CD4-positive, alpha-beta T cell treated with Interleukin-15 for 1 hour (primary cell): Measurements from ENCODE around the gene CNPY1.
A peak's percentile ranks its signal among the peaks of the same experiment; 100 is the strongest.

ENCODE experiments used
- DNase-seq: peaks from one replicate; pipeline ENCODE4 v3.0.0-alpha.2; 2020

CNPY1 gene

DNA sequence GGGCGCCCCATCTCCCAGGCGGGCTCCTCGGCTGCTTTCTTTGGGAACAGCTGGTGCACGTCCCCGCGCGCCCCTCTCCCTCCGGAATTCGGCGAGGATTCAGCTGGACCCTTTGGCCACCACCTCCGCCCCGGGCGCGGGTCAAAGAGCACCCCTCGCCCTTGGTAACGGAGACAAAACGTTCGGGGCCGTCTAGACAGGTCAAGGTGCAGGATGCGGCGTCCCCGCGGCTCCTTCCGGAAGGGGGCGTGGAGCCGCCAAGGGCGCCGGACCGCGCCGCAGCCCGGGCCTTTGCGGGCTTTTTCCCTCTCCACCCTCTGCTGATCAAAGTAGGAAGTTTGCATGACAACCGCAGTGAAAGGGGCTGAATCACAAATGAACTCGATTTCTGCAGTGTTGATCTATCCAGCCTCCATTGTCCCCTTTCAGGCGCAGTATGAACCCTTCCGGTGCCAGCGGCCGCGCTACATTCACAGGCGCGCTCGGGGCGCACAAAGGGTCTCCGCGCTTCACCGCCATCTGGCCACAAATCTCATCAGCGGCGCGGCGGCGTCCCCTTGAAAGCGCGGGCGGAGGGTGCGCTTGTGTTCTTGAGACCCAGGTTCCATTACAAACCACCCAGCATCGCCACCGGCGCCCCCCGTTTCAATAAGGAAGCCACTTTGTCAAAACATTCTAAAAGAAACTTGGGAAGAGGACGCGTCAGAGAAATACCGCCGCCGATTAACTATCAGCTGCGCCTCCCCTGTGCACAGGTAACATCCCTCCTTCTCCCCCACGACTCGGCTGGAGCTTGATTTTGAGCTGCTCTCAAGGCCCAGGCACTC is 36.4 kb downstream of the CNPY1 start:
- DNase-seq = no peak

DNA sequence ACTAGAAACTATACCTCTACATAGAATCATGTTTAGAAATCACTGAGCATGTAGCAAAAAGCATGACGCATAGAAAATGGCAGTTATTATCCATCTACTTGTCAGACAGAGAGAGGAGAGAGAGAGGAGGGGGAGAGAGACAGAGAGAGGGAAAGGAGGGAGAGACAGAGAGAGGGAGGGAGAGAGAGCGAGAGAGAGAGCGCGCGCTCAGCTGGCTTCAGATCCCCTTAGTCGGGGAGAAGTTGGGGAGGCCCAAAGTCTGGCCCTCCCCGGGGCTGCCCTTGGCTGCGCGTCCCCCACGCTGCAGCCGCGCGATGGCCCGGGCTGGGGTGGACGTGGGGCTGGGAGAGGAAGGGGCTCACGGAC is 37.0 kb downstream of the CNPY1 start:
- no peak for DNase-seq

DNA sequence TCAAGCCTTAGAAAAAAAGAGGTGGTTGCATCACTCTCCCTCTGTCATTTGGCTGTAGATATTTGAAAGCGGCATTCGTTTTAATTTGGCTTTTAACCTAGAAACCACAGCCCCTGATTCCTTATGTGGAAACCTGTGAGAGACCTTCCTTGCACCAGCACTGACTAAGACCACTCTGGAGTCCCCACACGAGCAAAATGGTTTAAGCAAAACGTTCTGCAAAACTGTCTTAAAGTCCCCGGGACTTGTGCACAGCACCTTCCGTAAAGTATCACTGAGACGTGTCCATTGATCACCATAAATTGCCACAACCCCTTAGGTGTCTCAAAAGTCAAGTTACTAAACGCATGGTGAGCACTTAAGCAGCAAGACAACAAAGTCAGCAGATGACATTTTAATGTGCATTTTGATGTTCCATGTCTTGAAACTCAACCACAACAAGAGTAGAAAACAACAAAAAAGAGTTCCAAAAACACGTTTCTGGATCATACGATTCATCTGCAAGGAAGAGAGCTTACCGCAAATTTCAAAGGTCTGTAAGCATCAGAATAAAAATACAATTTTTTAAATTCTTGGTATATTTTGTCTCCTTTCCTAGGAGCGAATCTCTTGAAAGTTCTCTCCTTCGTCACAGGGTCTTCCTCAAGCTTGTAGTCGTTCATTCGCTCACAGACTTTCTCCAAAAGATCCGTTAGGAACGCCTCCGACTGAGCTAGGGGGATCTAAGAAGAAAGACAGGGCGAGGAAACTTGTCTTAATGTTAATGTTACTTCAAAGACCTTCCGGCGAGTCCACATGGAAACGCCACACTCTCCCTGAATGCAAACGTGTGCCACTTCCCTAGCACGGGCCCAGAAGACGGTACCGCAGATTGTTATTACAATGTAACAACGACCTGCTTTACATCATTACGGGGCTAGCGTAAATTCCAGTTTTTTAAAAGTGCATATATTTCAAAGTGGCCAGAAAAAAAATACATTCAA is 37.7 kb downstream of the CNPY1 start:
- DNase-seq = no peak

DNA sequence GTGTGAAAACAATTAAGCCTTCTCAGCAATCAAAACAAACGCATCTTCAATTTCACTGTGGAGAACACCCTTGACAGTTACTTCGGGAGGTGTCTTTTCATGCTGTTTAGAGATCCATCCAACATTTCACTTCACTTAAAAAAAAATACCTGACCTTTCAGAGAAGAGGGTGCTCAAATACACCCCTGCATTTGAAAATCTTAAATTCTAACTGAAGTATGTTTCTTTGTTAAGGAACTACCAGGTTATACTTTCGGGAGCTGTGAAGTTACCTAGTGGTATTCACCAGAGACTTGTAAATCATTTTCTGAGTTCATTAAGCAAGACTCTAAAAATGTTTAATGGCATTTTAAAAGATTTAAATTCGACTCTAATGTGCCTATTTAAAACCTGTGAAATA is 38.8 kb downstream of the CNPY1 start:
- no peak for DNase-seq

DNA sequence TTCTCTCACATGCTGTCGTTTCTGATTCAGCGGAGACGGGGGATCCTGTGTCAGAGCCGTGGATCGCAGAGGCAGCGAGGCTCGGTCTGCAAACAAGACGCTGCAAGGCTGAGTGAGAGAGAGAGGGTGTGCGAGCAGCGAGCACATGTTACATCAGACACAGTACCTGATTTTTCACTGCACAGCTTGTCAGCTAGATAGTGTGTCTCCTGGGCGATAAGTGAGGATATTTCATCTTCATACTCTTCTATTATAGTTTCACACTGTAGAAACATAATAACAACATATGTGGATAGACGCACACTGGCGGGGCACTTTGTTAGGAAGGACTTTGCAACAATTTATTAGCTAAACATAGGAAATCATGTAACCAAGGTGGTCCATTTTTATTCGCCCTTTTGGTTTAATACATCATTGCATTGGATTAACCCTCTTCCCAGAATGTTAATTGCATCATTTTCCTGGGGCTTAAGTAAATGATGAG is 39.5 kb downstream of the CNPY1 start:
- DNase-seq = no peak

DNA sequence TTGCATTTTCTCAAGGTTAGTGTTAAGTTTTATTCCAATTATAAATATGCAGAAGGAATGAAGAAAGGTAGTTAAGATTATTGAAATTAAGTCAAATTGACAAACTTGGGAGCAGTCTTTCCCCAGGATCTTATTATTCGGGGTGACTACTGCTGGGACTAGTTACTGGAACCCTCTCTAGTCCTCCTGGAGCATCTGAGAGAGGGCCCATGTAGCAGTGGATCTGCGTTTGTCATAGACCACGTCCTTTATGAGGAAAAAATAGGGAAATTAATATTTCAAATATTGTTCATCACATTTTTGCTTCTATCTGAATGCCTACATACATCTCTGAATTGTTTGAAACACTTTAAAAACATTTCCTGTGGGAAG is 41.0 kb downstream of the CNPY1 start:
- no peak for DNase-seq

DNA sequence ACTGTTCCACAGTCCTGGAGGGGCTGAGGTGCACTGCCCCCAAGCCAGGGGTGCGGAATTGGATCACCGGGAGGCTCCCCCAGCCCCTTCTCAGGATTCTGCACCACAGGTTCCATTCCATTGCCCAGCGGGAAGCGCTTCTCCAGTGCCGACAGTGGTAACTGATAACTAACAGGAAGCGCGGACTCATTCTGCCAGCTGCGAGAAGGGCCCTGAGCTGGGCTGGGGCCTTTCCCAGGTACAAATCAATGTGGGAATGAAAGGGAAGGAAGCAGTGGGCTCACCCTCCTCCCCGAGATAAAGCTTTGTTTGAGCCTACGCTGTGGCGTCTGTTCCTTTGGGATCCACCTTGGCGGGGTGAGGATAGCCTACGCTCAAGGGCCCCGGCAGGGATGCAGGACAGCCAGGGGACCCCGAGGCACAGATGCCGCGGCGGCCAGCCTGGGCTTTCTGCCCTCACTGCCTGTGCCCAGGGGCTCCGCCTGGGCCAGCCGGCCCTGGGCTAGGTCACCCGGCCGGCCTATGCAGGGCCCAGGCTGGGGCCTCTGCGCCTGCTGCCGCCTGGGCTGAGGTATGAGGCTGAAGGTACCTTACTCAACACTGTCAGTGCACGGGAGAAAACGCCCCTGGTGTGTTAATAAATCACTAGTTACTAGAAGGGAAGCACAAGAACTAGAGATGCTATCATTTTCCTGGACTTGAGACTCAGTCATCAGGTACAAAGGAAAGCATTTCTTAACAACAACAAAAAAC is 49.0 kb downstream of the CNPY1 start:
- no peak for DNase-seq

DNA sequence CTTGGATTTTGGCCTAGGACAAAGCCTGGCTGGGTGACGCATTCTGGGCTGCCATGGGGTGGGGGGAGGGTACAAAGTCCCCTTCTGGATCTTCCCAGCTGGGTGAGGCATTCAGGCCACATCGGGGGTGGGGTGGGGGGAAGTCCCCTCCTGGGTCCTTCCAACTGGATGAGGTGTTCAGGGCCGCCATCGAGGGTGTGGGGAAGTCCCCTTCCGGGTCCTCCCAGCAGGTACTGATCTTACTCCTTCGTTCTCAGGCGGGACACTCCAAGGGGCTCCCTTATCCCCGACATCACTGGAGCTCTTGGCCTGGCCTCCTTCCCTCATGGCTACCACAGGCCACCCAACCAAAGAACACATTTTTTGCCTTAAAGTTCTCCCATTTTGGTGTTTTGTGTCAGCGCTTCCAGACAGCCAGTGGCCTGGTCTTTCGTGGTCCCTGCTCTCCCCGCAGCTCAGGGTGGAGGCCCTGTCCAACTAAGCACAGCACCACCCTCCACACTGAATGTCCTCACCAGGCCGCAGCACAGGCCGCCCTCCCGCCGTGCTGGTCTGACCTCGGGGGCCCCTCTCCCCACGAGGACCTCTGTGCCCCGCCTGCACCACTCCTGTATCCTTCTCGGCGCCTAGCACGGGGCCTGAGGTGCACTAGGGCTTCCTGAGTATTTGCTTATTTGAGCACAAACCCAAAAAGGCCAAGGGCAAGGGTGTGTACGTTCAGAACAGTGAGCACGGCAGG is 49.9 kb downstream of the CNPY1 start:
- DNase-seq = no peak

DNA sequence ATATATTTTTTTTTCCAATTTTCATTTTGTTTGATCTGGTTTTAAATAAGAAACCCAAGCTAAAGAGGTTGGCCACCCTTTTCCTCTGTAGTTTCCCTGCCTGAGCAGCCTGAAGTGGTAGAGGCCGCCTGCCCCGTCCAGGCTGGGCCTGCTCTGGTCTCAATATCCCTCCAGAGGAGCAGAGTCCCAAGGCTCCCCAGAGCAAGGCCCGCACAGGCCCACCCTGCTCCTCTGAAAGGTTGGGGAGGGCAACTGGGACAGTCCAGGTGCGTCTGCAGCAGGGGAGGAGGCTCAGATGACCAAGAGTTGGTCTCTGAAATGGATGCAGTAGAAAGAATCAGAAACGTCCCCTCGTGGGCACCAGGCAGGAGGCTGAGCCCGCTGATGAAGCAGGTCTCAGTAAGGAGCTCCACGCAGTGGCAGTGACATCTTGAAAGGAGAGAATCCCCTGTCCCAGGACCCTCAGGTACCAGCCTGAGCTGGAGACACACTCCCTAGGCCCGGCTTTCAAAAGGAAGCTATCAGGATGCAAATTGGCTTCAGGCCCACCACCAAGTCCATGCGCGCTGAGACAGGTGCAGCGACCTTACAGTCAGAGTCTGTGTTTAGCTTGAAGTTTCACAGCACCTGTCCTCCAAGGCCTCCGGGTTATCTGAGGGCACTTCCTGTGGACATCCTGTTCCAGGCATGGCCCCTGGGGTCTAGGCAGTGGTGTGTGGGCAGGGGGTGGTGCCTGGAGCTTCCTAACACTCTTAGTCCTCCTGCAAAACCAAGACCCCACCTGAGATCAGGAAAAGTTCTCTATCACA is 50.7 kb downstream of the CNPY1 start:
- DNase-seq = no peak

DNA sequence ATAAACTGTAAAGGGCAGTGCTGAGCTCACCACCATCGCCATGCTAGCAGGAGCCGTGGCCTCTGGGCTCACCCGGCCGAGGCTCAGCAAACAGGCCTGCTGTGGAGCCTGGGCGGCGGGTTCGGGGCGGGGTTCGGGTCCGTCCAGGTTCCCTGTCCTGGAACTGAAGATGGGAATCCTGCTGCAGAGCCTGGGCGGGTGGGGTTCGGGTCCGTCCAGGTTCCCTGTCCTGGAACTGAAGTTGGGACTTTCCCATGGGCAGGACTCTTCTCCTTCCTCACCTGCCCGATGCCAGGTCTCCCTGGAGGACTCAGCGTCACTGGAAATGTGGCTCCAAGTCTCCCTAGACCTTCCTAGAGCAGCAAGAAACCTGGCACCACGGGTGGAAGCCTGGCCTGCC is 51.8 kb downstream of the CNPY1 start:
- no peak for DNase-seq

DNA sequence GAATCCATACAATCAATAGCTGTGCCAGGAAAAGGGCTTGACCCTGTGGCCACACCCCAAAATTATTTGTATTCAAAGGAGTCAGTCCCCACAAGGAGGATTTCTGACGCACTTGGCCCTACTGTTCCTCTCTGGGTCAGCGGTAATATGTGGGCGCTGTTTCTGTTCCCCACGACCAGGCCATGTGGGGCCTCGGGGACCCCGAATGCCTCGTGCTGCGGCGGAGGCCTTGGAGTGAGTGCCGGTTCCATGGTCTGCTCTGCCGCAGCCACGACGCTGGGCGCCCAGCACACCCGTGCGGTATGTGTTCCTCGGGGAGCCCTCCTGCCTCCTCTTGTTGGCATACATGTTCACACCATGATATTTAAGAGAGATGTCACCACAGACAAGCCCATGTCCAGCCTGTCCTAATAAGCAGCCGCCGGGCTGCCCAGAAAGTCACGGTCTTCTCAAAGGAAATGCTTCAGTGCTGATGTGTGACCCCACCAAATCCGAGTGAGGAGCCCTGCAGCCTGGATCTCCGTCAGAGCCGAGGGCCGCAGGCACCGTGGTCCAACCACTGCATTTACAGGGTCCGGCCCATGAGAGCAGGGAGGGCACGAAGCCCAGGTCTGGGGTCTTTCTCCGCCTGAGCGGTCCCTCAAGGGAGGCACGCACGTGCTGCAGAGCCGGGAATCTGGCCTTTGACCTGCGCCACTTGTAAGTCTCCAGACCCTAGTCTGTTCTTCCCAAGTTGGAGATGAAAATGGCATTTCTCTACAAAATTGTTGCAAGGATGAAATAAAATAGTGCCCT is 52.4 kb downstream of the CNPY1 start:
- no peak for DNase-seq

DNA sequence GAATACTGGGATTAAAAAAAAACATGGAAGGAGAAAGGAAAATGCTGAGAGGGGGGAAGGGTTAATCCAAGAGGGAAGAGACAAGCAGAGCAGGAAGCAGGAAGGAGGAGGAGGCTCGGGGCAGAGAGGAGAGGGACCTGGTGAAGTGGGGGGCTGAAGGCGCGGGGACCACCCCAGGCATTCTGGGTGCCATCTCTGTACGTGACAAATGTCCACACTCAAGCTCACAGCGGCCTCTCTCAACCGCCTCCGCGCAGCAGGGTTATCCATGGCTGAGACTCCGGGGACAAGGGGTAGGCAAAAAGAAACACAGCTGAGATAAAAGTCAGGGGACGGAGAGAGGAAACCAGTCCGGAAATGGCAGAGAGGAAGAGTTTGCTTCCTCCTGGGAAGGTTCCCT is 54.5 kb downstream of the CNPY1 start:
- DNase-seq = no peak

DNA sequence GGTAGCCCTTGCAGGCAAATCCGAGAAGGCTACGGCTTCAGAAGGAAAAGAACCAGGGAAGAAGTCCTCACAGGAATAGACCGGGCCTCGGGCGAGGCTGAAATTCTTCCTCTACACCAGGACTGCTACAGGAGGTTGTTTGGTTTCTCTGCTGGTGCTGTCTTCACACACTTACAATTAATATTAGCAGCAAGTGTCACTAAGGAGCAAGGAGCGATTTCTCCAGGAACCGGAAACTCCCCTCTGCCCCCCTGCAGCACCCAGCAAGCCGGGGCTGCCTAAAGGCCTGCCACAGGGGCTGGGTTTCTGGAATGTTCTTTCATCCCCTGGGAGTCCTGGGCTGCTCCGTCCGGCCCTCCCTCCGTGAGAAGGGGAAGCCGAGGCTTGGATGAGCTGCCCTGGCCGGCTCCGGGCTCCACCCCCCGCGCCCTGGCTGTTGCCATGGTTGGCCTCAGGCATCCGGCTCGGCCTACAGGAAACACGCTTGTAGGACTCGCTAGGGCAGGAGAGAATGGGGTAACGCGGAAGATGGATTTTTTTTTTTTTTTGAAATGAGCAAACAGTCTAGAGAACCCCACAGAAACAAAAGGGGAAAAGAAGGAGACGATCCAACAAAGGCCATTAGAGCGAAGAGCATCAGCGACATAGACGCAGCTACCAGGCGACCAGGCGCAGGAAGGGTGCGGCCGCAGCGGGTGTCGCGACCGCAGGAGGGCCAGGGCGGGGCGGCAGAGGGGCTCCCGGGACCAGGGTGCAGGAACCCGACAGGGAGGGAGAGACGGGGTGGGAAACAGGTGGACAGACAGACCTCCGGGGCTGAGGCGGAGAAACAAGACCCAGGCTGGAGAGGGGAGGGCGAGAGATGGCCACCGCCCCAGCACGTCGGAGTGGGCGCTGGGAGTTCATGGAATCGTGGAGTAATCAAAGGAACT is 55.4 kb downstream of the CNPY1 start:
- DNase-seq = peak; percentile 52

DNA sequence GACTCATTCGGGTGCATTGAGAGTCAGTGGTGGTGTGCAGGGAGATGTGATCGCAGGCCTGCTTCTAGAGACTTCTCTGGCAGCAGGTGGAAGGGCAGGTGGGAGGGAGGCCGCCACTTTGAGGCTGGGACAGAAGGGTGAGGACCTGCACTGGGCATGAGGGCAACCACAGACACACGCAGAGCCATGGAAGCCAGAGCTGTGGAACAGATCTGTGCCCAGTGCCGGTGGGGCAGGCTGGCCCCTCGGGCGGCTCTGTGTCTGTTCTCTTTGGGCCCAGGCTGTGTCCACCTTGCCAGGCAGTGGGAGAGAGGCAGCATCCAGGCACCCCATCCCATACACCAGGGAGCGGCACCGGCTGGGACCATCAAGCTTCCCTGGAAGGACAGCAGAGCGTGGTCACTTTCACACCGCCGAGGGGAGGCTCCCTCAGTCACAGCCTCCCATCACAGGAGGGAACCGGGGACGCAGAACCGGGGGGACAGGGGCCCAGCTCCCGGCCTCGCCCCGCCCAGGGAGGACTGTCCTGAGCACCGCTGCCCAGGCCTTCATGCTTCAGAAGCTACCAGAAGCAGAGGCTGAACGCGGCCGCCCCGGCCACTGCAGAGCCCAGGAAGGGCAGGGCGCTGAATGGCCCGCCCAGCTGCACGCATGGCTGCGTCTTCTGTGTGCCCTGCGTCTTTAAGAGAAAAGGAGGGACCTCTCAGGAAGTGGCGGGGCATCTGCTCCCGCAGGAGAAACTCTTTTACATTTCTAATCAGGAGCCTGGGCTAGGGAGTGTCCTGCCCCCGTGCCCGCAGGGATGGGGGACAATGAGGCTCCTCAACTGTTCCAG is 56.3 kb downstream of the CNPY1 start:
- no peak for DNase-seq

DNA sequence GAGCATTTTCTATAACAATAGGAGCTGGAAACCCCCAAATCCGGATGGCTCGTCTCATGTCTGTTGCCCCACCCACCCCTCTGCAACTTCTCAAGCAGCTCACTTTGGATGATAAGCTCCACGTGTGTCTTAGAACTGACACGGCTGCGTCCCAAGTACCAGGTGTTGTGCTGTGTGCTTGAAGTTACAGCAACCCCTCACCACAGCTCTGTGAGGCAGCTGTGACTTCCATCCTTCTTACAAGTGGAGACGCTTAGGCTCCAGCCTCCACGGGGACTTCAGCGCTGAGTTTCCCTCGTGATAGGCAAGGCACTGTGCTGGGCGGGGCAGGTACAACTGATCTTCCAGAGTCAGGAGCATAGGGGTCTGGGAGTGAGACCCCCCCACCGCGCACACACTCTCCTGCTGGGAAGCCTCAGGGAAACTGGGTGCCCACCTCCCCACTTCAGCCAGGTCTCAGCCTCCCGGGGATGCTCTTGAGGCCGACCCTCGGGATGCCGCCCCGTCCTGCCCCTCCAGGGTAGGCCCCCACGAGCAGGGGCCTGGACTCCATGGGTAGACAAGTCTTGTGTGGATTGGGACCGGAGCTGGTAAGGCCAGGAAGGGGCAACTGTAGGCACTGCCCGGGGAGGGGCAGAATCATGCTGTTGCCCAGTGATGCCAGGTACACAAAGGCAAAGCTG is 57.1 kb downstream of the CNPY1 start:
- no peak for DNase-seq

DNA sequence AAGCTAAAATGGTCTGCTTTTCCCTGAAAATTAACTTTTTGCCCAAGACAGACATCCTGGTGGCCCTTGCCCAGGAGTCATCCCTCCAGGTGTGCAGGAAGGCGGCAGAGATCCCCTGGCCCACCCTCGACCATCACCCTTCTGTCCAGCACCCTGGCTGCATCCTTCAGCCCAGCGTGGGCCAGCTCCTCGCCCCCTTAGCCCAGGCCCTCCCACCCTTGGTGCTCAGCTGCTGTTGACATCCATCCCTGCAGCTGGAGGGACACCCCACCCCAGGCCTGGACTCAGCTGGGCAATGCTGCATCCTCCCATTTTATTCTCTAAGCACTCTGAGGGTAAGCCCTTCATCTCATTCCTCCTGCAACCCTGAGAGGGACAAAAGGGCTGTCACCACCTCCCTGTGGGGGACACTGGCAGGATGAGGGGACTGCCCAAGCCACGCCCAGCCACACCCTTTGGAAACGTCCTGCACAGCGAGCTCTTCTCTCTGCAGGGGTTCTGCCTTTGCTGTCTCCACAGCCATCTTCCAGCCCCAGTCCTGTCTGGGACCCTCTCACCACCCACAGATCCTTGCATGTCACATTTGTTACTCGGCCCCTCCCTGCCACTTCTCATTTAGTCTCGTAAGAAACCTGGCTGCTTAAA is 57.8 kb downstream of the CNPY1 start:
- no peak for DNase-seq
